ENCODE results near the gene PLEKHG4B. TPM values are rescaled to one million over a fixed set of nuclear protein-coding genes. Genes with fewer than 3 reads are reported as not detected.

Gene PLEKHG4B
- polyA plus RNA-seq, 1 of the 3 experiments (the other 2 are of a cell fraction), result 0.18 TPM

DNA sequence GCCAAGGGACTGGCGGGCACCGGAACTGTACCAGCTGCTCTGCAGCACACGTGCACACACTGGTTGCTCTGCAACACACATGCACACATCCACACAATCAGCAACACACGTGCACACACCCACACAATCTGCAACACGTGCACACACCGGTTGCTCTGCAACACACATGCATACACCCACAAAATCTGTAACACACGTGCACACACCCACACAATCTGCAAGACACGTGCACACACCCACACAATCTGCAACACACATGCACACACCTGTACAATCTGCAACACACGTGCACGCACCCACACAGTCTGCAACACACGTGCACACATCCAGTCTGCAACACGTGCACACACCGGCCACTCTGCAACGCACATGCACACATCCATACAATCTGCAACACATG lies 17.9 kb downstream of the PLEKHG4B start:
- no peaks in the 10 kb centered on the region for H3K9me3 ChIP-seq
- POLR2A ChIA-PET, result no interaction called here
- no peaks in the 10 kb centered on the region for H3F3A ChIP-seq (replicated peaks; ENCODE audit: insufficient read depth)
- no peak overlapping the region for H3K9ac ChIP-seq
- no peaks in the 10 kb centered on the region for H3K9me2 ChIP-seq
- no peak overlapping the region for H3K27ac ChIP-seq (ENCODE audit: low read depth in 2 of 2, low read length in 1 of 2)
- H3K4me1 ChIP-seq (ENCODE audit: control insufficient read depth in 1 of 2, insufficient read depth in 2 of 2, low read depth in 1 of 2, low read length in 1 of 2), result no peaks in the 10 kb centered on the region; a peak in 1 of 4 replicates
- CTCF ChIA-PET, result no interaction called here
- no peaks in the 10 kb centered on the region for H3K36me3 ChIP-seq (replicated peaks in 1 of 2; ENCODE audit: control insufficient read depth in 1 of 2, insufficient read depth in 2 of 2, low read length in 1 of 2)
- no peaks in the 10 kb centered on the region for H3K79me2 ChIP-seq (ENCODE audit: insufficient read depth)
- TF ChIP-seq YY1 (IDR thresholded peaks at IDR 0.05; ENCODE audit: low read depth) (no peak), JUND (IDR thresholded peaks at IDR 0.05) (no peak), CHD2 (IDR thresholded peaks at IDR 0.05; ENCODE audit: low read length, partially characterized antibody) (no peak), FOXM1 (IDR thresholded peaks at IDR 0.05; ENCODE audit: low read depth) (no peak), ELF1 (IDR thresholded peaks at IDR 0.05) (no peak), NRF1 (IDR thresholded peaks at IDR 0.05; ENCODE audit: low read depth, low read length) (no peak), RAD21 (IDR thresholded peaks at IDR 0.05; ENCODE audit: low read length) (no peak), EZH2phosphoT487 (IDR thresholded peaks at IDR 0.05; ENCODE audit: borderline replicate concordance, low read depth) (no peak), TEAD4 (IDR thresholded peaks at IDR 0.05; ENCODE audit: borderline replicate concordance, insufficient read depth) (no peak), FOXJ3 (CRISPR knock-in tag; IDR thresholded peaks at IDR 0.05) (no peak), MXI1 (IDR thresholded peaks at IDR 0.05; ENCODE audit: low read depth, low read length) (no peak), SMC3 (IDR thresholded peaks at IDR 0.05; ENCODE audit: low read depth, low read length) (no peak), POLR2AphosphoS5 (IDR thresholded peaks at IDR 0.05; ENCODE audit: low read depth, low read length) (no peak), TAF1 (IDR thresholded peaks at IDR 0.05; ENCODE audit: borderline replicate concordance, low read depth, low read length) (no peak)
- TF ChIP-seq, protein P1, sequence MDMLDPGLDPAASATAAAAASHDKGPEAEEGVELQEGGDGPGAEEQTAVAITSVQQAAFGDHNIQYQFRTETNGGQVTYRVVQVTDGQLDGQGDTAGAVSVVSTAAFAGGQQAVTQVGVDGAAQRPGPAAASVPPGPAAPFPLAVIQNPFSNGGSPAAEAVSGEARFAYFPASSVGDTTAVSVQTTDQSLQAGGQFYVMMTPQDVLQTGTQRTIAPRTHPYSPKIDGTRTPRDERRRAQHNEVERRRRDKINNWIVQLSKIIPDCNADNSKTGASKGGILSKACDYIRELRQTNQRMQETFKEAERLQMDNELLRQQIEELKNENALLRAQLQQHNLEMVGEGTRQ (IDR thresholded peaks at IDR 0.05; ENCODE audit: borderline replicate concordance, low read depth, low read length), result no peak
- TF ChIP-seq, protein P2, sequence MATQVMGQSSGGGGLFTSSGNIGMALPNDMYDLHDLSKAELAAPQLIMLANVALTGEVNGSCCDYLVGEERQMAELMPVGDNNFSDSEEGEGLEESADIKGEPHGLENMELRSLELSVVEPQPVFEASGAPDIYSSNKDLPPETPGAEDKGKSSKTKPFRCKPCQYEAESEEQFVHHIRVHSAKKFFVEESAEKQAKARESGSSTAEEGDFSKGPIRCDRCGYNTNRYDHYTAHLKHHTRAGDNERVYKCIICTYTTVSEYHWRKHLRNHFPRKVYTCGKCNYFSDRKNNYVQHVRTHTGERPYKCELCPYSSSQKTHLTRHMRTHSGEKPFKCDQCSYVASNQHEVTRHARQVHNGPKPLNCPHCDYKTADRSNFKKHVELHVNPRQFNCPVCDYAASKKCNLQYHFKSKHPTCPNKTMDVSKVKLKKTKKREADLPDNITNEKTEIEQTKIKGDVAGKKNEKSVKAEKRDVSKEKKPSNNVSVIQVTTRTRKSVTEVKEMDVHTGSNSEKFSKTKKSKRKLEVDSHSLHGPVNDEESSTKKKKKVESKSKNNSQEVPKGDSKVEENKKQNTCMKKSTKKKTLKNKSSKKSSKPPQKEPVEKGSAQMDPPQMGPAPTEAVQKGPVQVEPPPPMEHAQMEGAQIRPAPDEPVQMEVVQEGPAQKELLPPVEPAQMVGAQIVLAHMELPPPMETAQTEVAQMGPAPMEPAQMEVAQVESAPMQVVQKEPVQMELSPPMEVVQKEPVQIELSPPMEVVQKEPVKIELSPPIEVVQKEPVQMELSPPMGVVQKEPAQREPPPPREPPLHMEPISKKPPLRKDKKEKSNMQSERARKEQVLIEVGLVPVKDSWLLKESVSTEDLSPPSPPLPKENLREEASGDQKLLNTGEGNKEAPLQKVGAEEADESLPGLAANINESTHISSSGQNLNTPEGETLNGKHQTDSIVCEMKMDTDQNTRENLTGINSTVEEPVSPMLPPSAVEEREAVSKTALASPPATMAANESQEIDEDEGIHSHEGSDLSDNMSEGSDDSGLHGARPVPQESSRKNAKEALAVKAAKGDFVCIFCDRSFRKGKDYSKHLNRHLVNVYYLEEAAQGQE (IDR thresholded peaks at IDR 0.05; ENCODE audit: low read depth, low read length), result no peak
- TF ChIP-seq, protein P3, sequence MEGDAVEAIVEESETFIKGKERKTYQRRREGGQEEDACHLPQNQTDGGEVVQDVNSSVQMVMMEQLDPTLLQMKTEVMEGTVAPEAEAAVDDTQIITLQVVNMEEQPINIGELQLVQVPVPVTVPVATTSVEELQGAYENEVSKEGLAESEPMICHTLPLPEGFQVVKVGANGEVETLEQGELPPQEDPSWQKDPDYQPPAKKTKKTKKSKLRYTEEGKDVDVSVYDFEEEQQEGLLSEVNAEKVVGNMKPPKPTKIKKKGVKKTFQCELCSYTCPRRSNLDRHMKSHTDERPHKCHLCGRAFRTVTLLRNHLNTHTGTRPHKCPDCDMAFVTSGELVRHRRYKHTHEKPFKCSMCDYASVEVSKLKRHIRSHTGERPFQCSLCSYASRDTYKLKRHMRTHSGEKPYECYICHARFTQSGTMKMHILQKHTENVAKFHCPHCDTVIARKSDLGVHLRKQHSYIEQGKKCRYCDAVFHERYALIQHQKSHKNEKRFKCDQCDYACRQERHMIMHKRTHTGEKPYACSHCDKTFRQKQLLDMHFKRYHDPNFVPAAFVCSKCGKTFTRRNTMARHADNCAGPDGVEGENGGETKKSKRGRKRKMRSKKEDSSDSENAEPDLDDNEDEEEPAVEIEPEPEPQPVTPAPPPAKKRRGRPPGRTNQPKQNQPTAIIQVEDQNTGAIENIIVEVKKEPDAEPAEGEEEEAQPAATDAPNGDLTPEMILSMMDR (IDR thresholded peaks at IDR 0.05), result no peak
- TF ChIP-seq, protein P4, sequence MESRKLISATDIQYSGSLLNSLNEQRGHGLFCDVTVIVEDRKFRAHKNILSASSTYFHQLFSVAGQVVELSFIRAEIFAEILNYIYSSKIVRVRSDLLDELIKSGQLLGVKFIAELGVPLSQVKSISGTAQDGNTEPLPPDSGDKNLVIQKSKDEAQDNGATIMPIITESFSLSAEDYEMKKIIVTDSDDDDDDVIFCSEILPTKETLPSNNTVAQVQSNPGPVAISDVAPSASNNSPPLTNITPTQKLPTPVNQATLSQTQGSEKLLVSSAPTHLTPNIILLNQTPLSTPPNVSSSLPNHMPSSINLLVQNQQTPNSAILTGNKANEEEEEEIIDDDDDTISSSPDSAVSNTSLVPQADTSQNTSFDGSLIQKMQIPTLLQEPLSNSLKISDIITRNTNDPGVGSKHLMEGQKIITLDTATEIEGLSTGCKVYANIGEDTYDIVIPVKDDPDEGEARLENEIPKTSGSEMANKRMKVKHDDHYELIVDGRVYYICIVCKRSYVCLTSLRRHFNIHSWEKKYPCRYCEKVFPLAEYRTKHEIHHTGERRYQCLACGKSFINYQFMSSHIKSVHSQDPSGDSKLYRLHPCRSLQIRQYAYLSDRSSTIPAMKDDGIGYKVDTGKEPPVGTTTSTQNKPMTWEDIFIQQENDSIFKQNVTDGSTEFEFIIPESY (IDR thresholded peaks at IDR 0.05; ENCODE audit: borderline replicate concordance, low read depth), result no peak
- TF ChIP-seq, protein P5, sequence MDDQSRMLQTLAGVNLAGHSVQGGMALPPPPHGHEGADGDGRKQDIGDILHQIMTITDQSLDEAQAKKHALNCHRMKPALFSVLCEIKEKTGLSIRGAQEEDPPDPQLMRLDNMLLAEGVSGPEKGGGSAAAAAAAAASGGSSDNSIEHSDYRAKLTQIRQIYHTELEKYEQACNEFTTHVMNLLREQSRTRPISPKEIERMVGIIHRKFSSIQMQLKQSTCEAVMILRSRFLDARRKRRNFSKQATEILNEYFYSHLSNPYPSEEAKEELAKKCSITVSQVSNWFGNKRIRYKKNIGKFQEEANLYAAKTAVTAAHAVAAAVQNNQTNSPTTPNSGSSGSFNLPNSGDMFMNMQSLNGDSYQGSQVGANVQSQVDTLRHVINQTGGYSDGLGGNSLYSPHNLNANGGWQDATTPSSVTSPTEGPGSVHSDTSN (IDR thresholded peaks at IDR 0.05), result no peak
- H3K4me2 ChIP-seq, result no peak overlapping the region
- no peak overlapping the region for H3K4me3 ChIP-seq (ENCODE audit: low read depth in 2 of 2, low read length in 1 of 2)
- 71% methylated on average over 14 of the region's 14 CpGs for WGBS (ENCODE audit: low lambda C conversion rate)
- H2AFZ ChIP-seq (ENCODE audit: low read depth), result no peak overlapping the region
- no peaks in the 10 kb centered on the region for H4K20me1 ChIP-seq (ENCODE audit: insufficient read depth)
- DNase-seq, result no peak
- H3K27me3 ChIP-seq (ENCODE audit: insufficient read depth), result peaks cover 7% of the 10 kb centered on the region; the same call in 1 of the 2 replicates

Data from SK-N-SH (cell line).